ENCODE data around the gene RAB3GAP1.

RAB3GAP1 gene

DNA sequence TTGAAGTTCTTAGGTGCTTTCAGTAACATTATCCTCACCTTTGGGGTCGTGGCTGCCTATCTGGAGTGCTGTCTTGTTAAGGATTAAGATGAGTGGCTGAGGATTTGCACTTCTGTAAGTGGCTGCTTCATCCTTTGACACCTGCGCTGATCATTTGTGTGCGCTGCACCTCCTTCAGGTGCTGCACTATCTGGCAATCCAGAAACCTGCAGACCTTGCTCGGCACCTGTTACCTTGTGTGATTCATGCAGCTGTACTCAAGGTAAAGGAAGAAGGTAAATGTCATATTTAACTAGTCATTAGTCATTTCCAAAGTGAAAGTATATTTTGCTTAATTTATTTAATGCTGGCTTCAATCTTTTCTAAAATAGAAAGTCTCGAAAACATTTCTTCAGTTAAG is 110.3 kb downstream of the RAB3GAP1 start:
- no peak for DNase-seq (ENCODE audit: low read depth in 2 of 3, low spot score in 1 of 3)

DNA sequence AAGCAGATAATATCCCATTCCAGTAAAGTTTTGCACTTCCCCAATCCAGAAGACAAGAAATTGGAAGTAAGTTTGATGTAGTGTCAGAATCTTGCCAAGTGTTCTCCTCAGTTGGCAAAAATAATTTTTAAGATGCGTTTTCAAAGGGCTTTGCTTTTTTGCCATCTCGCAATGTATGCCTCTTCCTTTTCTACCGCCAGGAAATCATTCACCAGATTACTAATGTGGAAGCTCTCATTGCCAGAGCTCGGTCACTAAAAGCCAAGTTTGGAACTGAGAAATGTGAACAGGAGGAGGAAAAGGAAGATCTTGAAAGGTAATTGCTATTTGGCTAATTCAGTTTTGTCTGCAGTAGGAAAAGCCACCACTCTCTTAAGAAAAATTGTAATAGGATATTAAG is 110.7 kb downstream of the RAB3GAP1 start:
- DNase-seq (ENCODE audit: low read depth in 2 of 3, low spot score in 1 of 3) = no peak

DNA sequence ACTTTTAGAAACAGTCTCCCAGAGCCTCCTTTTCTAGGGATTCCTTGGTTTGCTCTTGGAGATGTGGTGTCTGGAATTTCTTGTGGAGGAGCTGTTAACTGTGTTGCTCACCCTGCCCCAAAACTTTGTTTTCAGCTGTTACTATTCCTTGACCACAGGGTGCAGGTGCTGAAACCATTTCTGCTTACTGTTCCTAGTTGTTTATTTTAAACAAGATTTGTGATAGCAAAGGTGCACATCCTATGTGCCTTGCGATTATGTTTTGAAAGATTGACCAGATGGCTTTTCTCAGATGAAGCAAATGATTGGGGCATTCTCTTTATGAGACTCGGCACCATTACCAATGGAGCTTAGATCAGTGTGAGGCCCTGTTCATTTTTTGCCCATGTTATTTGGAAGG is 111.2 kb downstream of the RAB3GAP1 start:
- DNase-seq (ENCODE audit: low read depth in 2 of 3, low spot score in 1 of 3) = no peak

DNA sequence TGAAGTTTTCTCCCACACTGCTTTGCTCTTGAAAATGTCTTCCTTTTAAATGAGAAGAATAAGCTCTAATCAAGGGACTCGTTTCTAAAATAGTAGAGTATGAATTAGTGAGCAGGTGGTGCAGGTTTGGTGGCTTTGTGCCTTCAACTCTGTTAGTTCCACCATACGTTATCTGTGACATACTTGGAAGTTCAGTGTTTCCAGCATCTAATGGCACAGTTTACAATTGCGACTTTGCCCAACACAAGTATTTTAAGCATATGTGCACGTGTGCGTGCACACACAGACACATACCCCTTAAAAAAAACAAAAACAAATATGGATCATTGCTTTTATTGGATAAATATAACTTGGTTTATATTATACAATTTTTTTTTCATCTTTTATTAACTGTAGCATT is 111.8 kb downstream of the RAB3GAP1 start:
- DNase-seq (ENCODE audit: low read depth in 2 of 3, low spot score in 1 of 3) = no peak

DNA sequence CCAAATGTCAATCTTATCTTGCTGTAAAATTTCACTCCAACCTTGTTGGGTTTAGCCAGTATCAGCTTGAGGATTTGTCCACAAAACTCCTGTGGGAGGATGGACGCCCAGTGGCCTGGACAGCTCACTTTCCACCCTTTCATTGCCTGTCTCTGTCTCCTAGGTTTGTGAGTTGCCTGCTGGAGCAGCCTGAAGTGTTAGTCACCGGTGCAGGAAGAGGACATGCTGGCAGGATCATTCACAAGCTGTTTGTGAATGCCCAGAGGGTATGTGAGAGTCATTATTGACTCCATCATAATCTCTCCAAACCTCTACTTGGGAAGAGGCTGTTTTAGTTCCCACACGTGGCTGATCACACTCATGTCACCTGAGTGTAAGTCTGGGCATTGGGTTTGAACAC is 112.3 kb downstream of the RAB3GAP1 start:
- DNase-seq (ENCODE audit: low read depth in 2 of 3, low spot score in 1 of 3) = no peak

DNA sequence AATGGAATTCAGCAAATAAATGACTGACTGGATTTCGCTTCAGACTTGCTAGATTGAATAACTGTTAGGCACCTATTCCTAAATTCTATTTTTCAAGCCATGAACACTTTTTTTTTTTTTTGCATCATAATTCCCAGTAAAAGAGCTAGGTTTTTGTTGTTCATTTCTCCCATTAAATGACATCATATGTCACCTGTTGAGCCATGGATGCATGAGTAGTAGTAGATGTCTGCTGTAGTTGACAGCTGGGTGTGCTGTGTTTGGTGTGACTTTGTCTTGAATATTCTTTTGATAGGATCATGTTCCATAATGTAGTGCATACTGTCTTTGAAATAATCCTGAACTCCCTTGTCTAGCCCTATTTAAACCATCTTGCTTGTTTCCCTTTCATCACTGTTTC is 115.2 kb downstream of the RAB3GAP1 start:
- no peak for DNase-seq (ENCODE audit: low read depth in 2 of 3, low spot score in 1 of 3)

DNA sequence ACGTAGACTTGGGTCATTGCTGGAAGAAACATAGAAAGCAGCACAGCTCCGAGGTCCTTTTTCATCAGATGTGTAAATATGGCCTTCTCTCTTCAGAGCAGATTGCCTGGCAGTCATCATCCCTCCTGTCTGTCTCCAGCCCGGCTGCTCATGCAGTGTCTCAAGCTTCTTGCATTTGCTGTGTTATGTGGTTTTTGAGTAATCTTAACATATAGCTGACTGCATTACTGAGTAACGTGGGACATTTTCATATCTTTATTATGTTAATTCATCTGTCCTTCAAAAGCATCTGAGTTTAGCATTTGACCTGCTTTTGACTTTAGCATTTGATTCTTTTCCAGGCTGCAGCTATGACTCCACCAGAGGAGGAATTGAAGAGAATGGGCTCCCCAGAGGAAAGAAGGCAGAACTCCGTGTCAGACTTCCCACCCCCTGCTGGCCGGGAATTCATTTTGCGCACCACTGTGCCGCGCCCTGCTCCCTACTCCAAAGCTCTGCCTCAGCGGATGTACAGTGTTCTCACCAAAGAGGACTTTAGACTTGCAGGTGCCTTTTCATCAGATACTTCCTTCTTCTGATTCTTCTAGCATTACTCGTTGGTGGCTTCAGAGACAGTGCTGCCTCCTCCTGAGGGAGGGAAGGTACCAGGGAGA is 116.2 kb downstream of the RAB3GAP1 start:
- DNase-seq (ENCODE audit: low read depth in 2 of 3, low spot score in 1 of 3) = no peak

DNA sequence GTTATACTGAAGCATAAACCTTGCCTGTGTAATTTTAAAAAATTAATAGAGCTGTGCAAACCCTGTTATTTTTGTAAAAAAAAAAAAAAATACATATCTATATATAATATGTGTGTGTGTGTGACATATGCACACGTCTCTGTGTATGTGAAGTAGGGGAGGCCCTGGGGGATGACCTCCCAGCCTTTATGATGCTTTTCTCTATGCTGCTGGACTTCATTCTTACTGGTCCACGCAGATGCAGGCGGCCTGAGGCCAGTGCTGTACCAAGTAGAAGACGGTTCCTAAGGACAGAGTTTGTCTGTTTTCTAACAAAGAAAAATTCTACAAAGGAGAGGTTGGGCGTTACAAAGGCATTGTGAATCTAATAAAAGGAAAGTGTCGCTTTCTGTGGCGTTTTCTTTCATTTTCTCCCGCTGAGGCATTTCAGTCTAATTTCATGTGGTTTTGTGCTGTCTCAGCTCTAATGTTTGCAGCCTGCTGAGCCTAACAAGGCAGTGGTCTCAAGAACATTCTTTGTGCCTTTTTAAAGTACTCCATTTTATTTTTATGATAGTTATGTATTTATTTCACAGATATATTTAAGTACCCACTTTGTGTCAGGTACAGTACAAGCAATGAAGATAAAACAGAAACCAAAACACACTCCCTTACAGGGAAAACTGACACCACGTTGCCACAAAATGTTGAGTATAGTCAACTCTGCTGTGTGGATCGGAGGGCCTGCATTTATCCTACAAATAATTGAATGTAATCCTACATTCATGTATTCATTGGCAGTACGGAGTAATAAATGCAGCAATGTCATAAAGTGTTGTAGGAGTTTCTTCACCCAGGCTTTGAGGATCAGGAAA is 118.0 kb downstream of the RAB3GAP1 start:
- no peak for DNase-seq (ENCODE audit: low read depth in 2 of 3, low spot score in 1 of 3)

DNA sequence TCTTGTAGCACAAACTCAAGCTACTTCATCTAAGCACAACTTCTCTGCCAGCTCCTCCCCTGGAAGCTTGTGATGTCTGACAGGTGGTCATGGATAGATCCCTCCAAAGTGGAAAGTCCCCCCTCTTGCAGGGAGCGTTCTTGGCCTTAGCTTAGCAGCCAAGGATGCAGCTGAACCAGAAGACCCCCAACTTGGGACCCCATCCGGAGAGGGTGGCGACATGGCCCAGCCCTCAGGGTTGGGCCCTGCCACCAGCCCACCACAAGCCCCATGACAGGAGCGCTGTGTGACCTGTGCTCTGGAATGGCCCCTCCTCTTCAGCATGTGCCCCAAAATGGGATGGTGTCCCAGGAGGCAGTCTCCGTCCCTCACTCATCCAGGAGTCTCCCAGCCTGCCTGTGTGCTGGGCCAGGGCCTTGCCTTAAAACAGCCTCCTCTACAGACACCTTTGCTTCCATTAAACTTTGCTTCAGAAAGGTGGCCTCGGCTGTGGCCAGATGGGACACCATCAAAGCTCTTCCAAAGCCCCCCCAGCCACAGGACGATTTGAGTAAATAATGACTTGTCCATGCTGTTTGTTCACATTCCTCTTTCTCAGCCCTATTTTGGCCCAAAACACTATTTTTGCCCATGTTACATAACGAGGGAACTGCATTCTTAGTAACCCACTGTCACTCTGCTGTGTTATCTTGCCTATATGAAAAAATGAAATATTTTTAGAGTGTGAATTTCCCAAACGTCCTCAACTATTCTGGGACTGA is 122.1 kb downstream of the RAB3GAP1 start:
- DNase-seq (ENCODE audit: low read depth in 2 of 3, low spot score in 1 of 3) = no peak

DNA sequence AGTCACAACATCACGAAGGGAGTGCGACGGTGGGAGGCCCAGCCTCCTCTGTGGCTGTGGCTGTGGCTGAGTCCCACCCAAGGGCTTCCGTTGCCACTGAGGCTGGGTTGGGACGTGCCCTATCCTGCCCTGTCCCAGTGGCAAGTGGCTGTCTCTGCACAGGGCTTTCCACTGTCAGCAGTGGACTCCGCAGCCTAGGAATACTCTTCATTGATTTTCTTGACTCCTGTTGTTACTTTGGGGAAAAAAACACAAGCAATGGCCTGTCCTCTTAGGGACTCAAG is 122.7 kb downstream of the RAB3GAP1 start:
- DNase-seq (ENCODE audit: low read depth in 2 of 3, low spot score in 1 of 3) = no peak

DNA sequence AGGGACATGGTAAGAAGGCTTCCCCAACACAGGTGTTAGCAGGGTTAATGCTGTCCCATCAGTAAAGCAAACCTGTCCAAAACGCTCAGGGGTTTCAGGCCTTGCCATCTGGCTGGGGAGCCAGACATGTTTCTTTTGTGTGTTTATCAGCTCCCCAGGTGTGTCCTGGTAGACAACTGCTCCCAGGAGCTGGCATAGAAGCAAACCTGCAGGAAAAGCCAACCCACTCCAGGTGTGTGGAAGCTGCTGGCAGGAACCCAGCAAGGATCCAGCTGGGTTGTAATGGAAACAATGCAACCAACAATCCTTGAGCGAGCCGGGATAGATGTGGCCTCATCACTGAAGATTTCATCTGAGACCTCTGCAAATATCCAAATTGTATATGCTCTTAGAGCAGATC is 123.1 kb downstream of the RAB3GAP1 start:
- no peak for DNase-seq (ENCODE audit: low read depth in 2 of 3, low spot score in 1 of 3)

DNA sequence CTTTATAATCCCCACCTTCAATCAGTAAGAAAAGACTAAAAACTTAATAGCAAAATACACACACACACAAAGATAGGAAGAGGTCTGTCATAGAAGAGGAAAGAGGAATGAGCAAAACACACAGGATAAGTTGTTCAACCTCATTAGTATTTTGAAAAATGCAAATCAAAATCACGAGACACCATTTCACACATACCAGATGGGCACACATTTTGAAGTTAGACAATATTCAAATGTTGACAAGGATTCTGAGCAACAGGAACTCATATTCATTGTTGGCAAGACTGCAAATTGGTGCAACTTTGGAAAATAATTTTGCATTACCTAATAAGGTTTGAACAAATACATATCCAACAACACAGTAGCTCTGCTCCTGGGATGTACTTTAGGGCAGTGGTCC is 127.6 kb downstream of the RAB3GAP1 start:
- no peak for DNase-seq (ENCODE audit: low read depth in 2 of 3, low spot score in 1 of 3)

DNA sequence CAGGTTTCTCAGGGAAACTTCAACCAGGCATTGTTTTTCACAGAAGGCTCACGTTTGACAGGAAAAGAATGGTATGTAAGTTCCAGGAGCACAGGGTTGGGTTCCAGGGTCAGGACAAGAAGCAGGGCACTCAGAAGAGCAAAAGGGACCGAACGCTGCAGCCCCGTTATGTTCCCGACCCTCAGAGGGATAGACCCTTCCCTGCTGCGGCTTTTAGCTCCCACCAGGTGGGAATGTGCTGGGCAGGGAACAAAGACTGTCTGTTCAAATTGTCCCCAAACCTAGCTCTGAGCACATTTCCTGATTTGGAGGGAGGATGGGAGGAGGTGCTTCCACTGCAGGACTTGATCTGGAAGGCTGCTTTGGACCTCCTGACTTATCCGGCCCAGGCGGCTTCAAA is 130.1 kb downstream of the RAB3GAP1 start:
- DNase-seq (ENCODE audit: low read depth in 2 of 3, low spot score in 1 of 3) = no peak

DNA sequence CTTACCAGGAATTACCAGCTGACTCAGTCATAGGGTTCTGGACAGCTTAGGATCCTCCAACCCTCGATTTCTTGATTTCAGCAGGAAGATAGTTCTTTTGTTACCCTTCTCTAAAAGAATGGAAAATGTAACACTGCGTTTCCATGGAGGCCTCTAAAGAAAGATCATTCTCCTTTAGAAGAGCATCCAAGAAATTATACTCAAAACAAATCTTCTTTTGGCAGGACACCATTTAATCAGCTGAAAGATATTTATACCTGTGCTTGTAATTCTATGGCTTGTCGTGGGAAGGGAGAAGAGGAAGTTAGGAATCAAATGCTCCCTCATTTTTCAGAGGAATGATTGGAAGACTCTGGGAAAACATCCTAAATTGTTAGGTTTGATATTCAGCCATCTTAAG is 130.5 kb downstream of the RAB3GAP1 start:
- DNase-seq (ENCODE audit: low read depth in 2 of 3, low spot score in 1 of 3) = no peak

DNA sequence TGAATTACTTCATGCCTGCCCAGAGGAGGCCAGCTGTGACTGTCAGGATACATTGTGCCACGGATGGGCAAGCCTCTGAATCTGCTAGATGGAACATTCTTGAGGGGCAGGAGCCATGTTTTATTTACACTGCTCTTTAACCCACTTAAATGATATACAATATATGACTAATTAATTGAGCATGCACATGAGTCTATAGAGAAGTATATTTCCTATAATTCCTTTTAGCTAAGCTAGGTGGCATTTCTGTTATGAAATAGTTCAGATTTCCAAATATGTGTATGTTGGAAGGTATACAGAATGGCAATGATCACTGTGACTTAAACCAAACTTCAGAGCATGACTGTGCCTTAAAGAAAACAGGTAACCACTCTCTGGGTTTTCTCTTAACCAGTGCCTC is 131.7 kb downstream of the RAB3GAP1 start:
- DNase-seq (ENCODE audit: low read depth in 2 of 3, low spot score in 1 of 3) = no peak

DNA sequence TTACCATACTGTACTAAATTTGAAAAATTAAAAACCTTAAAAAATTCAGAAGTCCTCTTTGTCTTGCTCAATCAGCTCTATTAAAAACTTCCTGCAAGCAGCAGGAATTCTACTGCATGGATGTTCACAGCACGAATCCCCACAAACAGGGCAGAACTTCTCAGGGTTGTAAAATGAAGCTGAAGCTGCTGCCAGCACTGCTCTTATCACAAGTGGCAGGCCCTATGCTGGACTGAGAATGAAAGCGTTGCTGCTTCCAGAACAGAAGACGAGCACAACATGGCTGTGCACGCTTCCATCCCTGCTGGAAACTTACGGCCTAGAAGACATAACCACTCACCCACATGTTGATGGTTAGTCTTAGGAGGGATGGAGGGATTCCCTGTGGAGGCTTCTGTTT is 134.0 kb downstream of the RAB3GAP1 start:
- DNase-seq (ENCODE audit: low read depth in 2 of 3, low spot score in 1 of 3) = no peak

DNA sequence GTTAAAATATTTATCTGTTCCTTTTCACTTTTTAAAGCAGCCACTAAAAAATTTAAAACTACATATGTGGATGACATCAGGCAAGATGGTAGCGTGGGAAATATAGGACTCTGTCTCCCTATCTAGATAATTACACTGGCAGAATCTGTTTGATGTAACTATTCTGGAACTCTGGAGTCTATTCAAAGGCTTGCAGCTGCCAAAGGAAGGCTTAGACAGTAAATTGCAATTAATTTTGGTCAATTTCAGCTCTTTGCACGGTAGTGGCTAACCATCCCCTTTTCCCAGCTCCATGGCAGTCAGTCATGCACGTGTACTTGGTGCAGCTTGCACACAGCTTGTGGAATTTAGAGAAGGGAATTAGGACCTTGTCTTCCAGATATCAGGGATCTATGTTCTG is 135.2 kb downstream of the RAB3GAP1 start:
- DNase-seq (ENCODE audit: low read depth in 2 of 3, low spot score in 1 of 3) = no peak

DNA sequence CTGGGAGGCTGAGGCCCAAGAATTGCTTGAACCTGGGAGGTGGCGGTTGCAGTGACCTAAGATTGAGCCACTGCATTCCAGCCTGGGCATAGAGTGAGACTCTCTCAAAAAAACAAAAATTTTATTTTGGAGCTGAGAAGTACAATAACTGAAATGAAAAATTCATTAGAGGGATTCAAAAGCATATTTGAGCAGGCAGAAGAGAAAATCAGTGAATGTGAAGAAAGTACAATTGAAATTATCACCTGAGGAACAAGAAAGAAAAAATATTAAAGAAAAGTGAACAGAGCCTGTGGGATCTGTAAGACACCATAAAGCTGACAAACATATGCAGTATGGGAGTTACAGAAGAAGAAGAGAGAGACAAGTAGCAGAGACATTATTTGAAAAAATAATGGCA is 137.1 kb downstream of the RAB3GAP1 start:
- no peak for DNase-seq (ENCODE audit: low read depth in 2 of 3, low spot score in 1 of 3)

DNA sequence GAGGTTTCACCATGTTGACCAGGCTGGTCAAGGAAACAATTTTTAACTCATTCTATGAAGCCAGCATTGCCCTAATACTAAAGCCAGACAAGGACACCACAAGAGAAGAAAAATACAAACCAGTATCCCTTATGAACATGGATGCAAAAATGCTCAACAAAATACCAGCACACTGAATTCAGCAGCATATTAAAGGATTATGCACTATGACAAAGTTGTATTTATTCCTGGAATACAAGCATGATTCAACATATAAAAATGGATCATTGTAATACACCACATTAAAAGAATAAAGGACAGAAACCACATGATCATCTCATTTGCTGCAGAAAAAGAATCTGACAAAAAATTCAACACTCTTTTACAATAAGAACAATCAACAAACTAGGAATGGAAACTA is 138.7 kb downstream of the RAB3GAP1 start:
- no peak for DNase-seq (ENCODE audit: low read depth in 2 of 3, low spot score in 1 of 3)

DNA sequence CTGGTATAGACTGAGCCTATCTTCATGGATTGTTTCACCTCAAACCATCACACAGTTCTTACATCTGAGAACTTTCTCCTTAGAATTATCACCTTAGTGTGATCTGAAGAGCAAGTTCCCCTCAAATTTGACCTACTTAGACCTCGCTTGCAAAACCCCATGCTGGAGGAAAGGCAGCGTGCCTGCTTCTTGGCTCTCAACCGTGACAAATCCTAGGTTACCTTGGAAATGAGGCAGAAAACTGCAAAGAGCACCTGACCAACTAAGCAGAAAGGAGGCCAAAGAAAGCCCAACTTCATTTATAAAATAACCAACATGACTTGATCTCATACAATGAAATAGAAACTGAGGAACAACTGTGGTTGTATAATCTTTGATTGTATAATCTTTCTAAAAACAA is 146.4 kb downstream of the RAB3GAP1 start:
- DNase-seq (ENCODE audit: low read depth in 2 of 3, low spot score in 1 of 3) = no peak

DNA sequence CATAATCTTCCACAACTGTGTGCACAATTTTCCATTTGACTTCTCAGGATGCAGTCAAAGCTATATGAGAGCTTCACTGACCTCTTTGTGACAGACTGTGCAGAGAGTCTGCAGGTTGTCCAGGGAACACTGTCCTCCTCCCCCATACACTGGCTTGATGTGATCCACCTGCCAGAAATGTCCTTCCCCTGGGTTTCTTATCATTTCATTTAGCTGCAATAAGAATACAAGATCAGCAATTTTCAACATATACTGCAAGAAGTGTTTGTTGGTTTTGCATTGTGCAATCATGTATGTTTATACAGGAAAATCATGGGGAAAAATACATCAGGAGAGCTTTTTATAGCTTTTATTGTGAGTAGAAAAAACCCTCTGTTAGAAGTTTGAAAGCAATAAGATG is 150.7 kb downstream of the RAB3GAP1 start:
- no peak for DNase-seq (ENCODE audit: low read depth in 2 of 3, low spot score in 1 of 3)

DNA sequence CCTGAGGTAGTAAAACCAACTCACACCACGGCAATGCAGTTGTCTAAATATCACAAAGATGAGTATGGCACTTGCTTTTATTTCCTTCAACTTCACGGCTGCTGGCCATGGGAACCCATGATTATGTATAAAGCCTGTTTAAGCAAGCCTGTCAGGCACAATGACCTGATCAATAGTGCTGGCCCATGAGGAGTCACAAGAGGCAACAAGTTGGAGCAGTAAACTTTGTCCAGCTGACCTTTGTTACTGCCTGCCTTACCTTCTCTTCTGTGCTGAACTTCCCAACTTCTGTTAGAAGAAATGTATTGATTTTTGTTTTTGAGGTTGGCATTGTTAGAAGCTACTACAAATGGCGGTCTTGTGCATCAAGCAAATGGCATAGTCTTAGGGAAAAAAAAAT is 151.9 kb downstream of the RAB3GAP1 start:
- DNase-seq (ENCODE audit: low read depth in 2 of 3, low spot score in 1 of 3) = no peak

Data from stimulated activated CD4-positive, alpha-beta T cell treated with anti-CD3 and anti-CD28 coated beads, Interleukin-12 subunit alpha, Interleukin-12 subunit beta, amount 100 ng/mL, for 48 hours (primary cell).